SK-N-SH (cell line): ENCODE measurements around the gene ZNF101. TPM values are rescaled to one million over a fixed set of nuclear protein-coding genes. Genes with fewer than 3 reads are reported as not detected.

Experiments
- CTCF ChIA-PET: fragments of 300-600, 350-600 bp; formaldehyde crosslinking; extraction: SDS; loops from one replicate; lab custom pipeline; 2021; lab: Yijun Ruan, JAX
- POLR2A ChIA-PET: fragments of 350-600 bp; sonication (Branson Sonifier 250); formaldehyde crosslinking; extraction: SDS; loops from one replicate; lab custom pipeline; 2020; ENCODE audit warnings: antibody characterized with exemption, inconsistent platforms; lab: Yijun Ruan, JAX
- DNase-seq: peaks from one replicate; pipeline ENCODE4 v3.0.0; 2012
- H2AFZ ChIP-seq: fragments of 200-600 bp; sonication (generic); 2 replicates; pipeline ENCODE4 v1.8.1; 2016; ENCODE audit warnings: antibody characterized with exemption, mild to moderate bottlenecking, low read depth
- H3F3A ChIP-seq: fragments of 200-600 bp; sonication (generic); replicated peaks from 2 replicates; pipeline ENCODE3; 2016; ENCODE audit warnings: antibody characterized with exemption, mild to moderate bottlenecking; ENCODE audit not compliant: insufficient read depth
- H3K27ac ChIP-seq, 2 experiments: fragments of 200-500 bp in 1 of 2; fragments of 200-600 bp in 1 of 2; sonication (Bioruptor generic) in 1 of 2; sonication (generic), shearing (Covaris generic) in 1 of 2; 2 replicates each; pipeline versions ENCODE4 v1.5.1 to v1.6.1; 2014 to 2016; ENCODE audit warnings: low read depth in 2 of 2, inconsistent platforms in 1 of 2, low read length in 1 of 2, mild to moderate bottlenecking in 1 of 2, mixed read lengths in 1 of 2
- H3K27me3 ChIP-seq: fragments of 200-600 bp; sonication (generic), shearing (Covaris generic); 2 replicates; pipeline ENCODE4 v1.6.1; 2016; ENCODE audit warnings: mixed run types; ENCODE audit not compliant: insufficient read depth
- H3K36me3 ChIP-seq, 2 experiments: fragments of 200-500 bp in 1 of 2; fragments of 200-600 bp in 1 of 2; sonication (Bioruptor generic) in 1 of 2; sonication (generic) in 1 of 2; replicated peaks in 1 of 2; 2 replicates each; pipeline versions ENCODE3 to v1.5.1; 2014 to 2016; ENCODE audit warnings: low read length in 1 of 2, mild to moderate bottlenecking in 1 of 2; ENCODE audit not compliant: insufficient read depth in 2 of 2, control insufficient read depth in 1 of 2
- H3K4me1 ChIP-seq, 2 experiments: fragments of 200-500 bp in 1 of 2; fragments of 200-600 bp in 1 of 2; sonication (Bioruptor generic) in 1 of 2; sonication (generic), shearing (Covaris generic) in 1 of 2; 2 replicates each; pipeline versions ENCODE4 v1.5.1 to v1.6.1; 2014 to 2016; ENCODE audit warnings: low read depth in 1 of 2, low read length in 1 of 2, mixed run types in 1 of 2; ENCODE audit not compliant: insufficient read depth in 2 of 2, control insufficient read depth in 1 of 2
- H3K4me2 ChIP-seq: fragments of 200-600 bp; sonication (generic), shearing (Covaris generic); 2 replicates; pipeline ENCODE4 v1.6.1; 2017; ENCODE audit warnings: mixed run types
- H3K4me3 ChIP-seq, 2 experiments: fragments of 200-500 bp in 1 of 2; fragments of 200-600 bp in 1 of 2; sonication (Bioruptor generic) in 1 of 2; sonication (generic), shearing (Covaris generic) in 1 of 2; 2 replicates each; pipeline versions ENCODE4 v1.5.1 to v1.8.1; 2014 to 2016; ENCODE audit warnings: low read depth in 2 of 2, inconsistent platforms in 1 of 2, low read length in 1 of 2, mild to moderate bottlenecking in 1 of 2, mixed read lengths in 1 of 2, moderate library complexity in 1 of 2
- H3K79me2 ChIP-seq: fragments of 200-600 bp; sonication (generic); 2 replicates; pipeline ENCODE4 v1.8.1; 2017; ENCODE audit warnings: mild to moderate bottlenecking; ENCODE audit not compliant: insufficient read depth
- H3K9ac ChIP-seq: fragments of 200-600 bp; sonication (generic); 2 replicates; pipeline ENCODE4 v1.6.1; 2017; ENCODE audit warnings: mixed run types
- H3K9me2 ChIP-seq: fragments of 200-600 bp; sonication (generic); 2 replicates; pipeline ENCODE4 v1.6.1; 2017; ENCODE audit warnings: mixed run types
- H3K9me3 ChIP-seq: fragments of 200-600 bp; sonication (generic); 2 replicates; pipeline ENCODE4 v1.6.1; 2017; ENCODE audit warnings: mixed run types, mild to moderate bottlenecking, moderate library complexity
- H4K20me1 ChIP-seq: fragments of 200-600 bp; sonication (generic); 2 replicates; pipeline ENCODE4 v1.6.1; 2017; ENCODE audit warnings: mild to moderate bottlenecking, mixed run types; ENCODE audit not compliant: insufficient read depth
- CHD2 ChIP-seq: fragments of 150-350 bp; IDR thresholded peaks from 2 replicates; pipeline ENCODE4 v1.6.1; 2018; ENCODE audit warnings: low read length; ENCODE audit not compliant: partially characterized antibody
- FOXM1 ChIP-seq: IDR thresholded peaks from 2 replicates; pipeline ENCODE4 v1.4.0; 2012; ENCODE audit warnings: low read depth, mild to moderate bottlenecking
- GATA2 ChIP-seq: sonication (generic); formaldehyde crosslinking; IDR thresholded peaks from 2 replicates; pipeline ENCODE4 v1.5.0; 2020; ENCODE audit warnings: mild to moderate bottlenecking, missing genetic modification reagents
- IRF3 ChIP-seq: fragments of 150-350 bp; IDR thresholded peaks from 2 replicates; pipeline ENCODE4 v1.6.1; 2016; ENCODE audit warnings: mild to moderate bottlenecking, low read depth, low read length
- POLR2AphosphoS5 ChIP-seq: IDR thresholded peaks from 2 replicates; pipeline ENCODE4 v1.6.1; 2012; ENCODE audit warnings: low read depth, low read length
- RCOR1 ChIP-seq: fragments of 150-350 bp; IDR thresholded peaks from 2 replicates; pipeline ENCODE4 v1.6.1; 2017; ENCODE audit warnings: antibody characterized with exemption, low read length
- RFX5 ChIP-seq: IDR thresholded peaks from 2 replicates; pipeline ENCODE4 v1.6.1; 2012; ENCODE audit warnings: mild to moderate bottlenecking, improper control_type of control experiment, low read length
- RXRA ChIP-seq: IDR thresholded peaks from 2 replicates; pipeline ENCODE4 v1.4.0; 2012; ENCODE audit warnings: low read depth, mild to moderate bottlenecking, borderline replicate concordance
- SIN3A ChIP-seq: IDR thresholded peaks from 2 replicates; pipeline ENCODE4 v1.6.1; 2012; ENCODE audit warnings: low read depth, mild to moderate bottlenecking, low read length, moderate library complexity, borderline replicate concordance
- SMC3 ChIP-seq: IDR thresholded peaks from 2 replicates; pipeline ENCODE4 v1.6.1; 2012; ENCODE audit warnings: low read depth, low read length, improper control_type of control experiment
- YY1 ChIP-seq: IDR thresholded peaks from 2 replicates; pipeline ENCODE4 v1.4.0; 2012; ENCODE audit warnings: low read depth, mild to moderate bottlenecking
- WGBS: methylation state at CpG from one replicate; pipeline ENCODE4 v1.1.6; 2017; ENCODE audit warnings: low lambda C conversion rate; 5-methylcytosine and 5-hydroxymethylcytosine counted together
- polyA plus RNA-seq, 3 experiments: library from polyadenylated mRNA; depleted of rRNA; stranded (reverse); fragments of >200 nt; gene quantifications; 2 replicates each; pipeline ENCODE4 v1.2.3, GENCODE V29; 2012
- TF ChIP-seq, protein P1 (sequence below): IDR thresholded peaks from 2 replicates; pipeline ENCODE4 v1.4.0; 2012; ENCODE audit warnings: low read depth, borderline replicate concordance
- TF ChIP-seq, protein P2 (sequence below): IDR thresholded peaks from 2 replicates; pipeline ENCODE4 v1.6.1; 2012; ENCODE audit warnings: mild to moderate bottlenecking, low read depth, low read length, moderate library complexity

The ZNF101 gene
- polyA plus RNA-seq, 1 of the 3 experiments (the other 2 are of a cell fraction), result 2.4 TPM

- H3K4me1 ChIP-seq, result no peaks in the 10 kb centered on the region
- ChIA-PET CTCF (interaction anchor here (1.8 to 13.3 kb wide), 3 partner anchors 9 to 104 kb away, joined by 4 to 175 read pairs (median 18); partner anchors contain the start of genes GMIP and YJEFN3), POLR2A (no interaction called here)
- H3K9ac ChIP-seq, result no peak overlapping the region
- H3K4me3 ChIP-seq, result no peak overlapping the region
- no peak for DNase-seq
- no peaks in the 10 kb centered on the region for H3K27me3 ChIP-seq
- TF ChIP-seq POLR2AphosphoS5 (no peak), RCOR1 (no peak), RFX5 (no peak), RXRA (no peak), FOXM1 (no peak), SIN3A (no peak)
- TF ChIP-seq, protein P1, sequence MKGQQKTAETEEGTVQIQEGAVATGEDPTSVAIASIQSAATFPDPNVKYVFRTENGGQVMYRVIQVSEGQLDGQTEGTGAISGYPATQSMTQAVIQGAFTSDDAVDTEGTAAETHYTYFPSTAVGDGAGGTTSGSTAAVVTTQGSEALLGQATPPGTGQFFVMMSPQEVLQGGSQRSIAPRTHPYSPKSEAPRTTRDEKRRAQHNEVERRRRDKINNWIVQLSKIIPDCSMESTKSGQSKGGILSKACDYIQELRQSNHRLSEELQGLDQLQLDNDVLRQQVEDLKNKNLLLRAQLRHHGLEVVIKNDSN, result no peak
- TF ChIP-seq, protein P2, sequence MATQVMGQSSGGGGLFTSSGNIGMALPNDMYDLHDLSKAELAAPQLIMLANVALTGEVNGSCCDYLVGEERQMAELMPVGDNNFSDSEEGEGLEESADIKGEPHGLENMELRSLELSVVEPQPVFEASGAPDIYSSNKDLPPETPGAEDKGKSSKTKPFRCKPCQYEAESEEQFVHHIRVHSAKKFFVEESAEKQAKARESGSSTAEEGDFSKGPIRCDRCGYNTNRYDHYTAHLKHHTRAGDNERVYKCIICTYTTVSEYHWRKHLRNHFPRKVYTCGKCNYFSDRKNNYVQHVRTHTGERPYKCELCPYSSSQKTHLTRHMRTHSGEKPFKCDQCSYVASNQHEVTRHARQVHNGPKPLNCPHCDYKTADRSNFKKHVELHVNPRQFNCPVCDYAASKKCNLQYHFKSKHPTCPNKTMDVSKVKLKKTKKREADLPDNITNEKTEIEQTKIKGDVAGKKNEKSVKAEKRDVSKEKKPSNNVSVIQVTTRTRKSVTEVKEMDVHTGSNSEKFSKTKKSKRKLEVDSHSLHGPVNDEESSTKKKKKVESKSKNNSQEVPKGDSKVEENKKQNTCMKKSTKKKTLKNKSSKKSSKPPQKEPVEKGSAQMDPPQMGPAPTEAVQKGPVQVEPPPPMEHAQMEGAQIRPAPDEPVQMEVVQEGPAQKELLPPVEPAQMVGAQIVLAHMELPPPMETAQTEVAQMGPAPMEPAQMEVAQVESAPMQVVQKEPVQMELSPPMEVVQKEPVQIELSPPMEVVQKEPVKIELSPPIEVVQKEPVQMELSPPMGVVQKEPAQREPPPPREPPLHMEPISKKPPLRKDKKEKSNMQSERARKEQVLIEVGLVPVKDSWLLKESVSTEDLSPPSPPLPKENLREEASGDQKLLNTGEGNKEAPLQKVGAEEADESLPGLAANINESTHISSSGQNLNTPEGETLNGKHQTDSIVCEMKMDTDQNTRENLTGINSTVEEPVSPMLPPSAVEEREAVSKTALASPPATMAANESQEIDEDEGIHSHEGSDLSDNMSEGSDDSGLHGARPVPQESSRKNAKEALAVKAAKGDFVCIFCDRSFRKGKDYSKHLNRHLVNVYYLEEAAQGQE, result no peak
- WGBS, result 93% methylated on average over 11 of the region's 14 CpGs
- no peaks in the 10 kb centered on the region for H3K9me2 ChIP-seq
- no peak overlapping the region for H2AFZ ChIP-seq
- peaks cover 7 to 17% of the 10 kb centered on the region in 2 experiments for H3K36me3 ChIP-seq
- no peaks in the 10 kb centered on the region for H3K9me3 ChIP-seq
- H3K79me2 ChIP-seq, result no peaks in the 10 kb centered on the region
- no peaks in the 10 kb centered on the region for H4K20me1 ChIP-seq
- no peaks in the 10 kb centered on the region for H3F3A ChIP-seq
- H3K4me2 ChIP-seq, result no peak overlapping the region
- H3K27ac ChIP-seq, result no peak overlapping the region
Observed at GRCh38 chr19:19635313-19635702, 33.3 kb upstream of the ZNF101 start.

GRCh38 chr19:19636573-19637185 is 32.0 kb upstream of the ZNF101 start:
- Histone ChIP-seq H4K20me1 (no peaks in the 10 kb centered on the region), H3K9me3 (no peaks in the 10 kb centered on the region), H3K9me2 (no peaks in the 10 kb centered on the region), H3K27ac (no peak overlapping the region), H3K4me2 (no peak overlapping the region), H3K36me3 (peaks cover 7 to 17% of the 10 kb centered on the region in 2 experiments), H3K9ac (no peak overlapping the region), H3K27me3 (no peaks in the 10 kb centered on the region), H3K79me2 (no peaks in the 10 kb centered on the region), H3K4me1 (no peaks in the 10 kb centered on the region; a peak in 1 of 4 replicates), H2AFZ (no peak overlapping the region), H3K4me3 (no peak overlapping the region), H3F3A (no peaks in the 10 kb centered on the region)
- no CpG with 5 or more reads among the region's 9 CpGs for WGBS
- DNase-seq, result no peak
- no peak for TF ChIP-seq SMC3
- TF ChIP-seq CHD2, result no peak
- TF ChIP-seq GATA2 (CRISPR knock-in tag), result no peak
- no peak for TF ChIP-seq YY1
- TF ChIP-seq IRF3, result no peak
- ChIA-PET POLR2A (no interaction called here), CTCF (interaction anchor here (3.7 to 13.3 kb wide), 2 partner anchors 8 to 105 kb away, joined by 18 to 175 read pairs; partner anchors contain the start of genes GMIP and YJEFN3)
